GM21367 (cell line): ENCODE results near the gene RAB5B.
"Not testable (repeated sequence)": the region's sequence is repeated elsewhere in the genome, so short reads cannot be mapped to it uniquely, and the experiment has no call there.

Experiments used
- ATAC-seq: cut with Tn5 transposase; IDR thresholded peaks from one replicate; pipeline ENCODE4 v1.9.1; 2021; ENCODE audit not compliant: unreplicated experiment

The RAB5B gene

DNA sequence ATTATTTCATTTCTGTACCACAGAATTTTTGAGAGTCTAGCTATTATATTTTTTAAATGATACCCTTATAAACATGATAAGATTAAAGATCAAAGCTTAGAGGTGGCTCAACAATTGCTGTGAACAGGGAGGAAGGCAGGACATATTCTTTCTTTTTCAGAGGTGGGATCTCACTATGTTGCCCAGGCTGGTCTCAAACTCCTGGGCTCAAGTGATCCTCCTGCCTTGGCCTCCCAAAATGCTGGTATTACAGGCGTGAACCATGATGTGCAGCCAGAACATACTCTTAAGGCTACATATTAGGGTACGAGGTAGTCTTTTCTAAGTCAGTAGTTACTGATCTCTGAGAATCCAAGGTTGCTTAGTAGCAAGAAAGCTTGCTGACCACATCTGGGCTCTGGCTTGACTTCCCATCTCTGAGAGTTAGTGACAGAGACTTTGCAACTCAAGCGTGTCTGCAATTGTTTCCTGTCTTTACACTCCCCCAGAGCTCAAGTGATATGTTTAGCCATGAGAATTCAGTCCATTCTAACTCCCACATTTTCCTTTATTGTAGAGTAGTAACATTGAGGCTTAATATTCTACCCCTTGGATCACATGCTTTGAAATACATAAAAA is 8.6 kb downstream of the RAB5B start:
- peak; percentile 84 for ATAC-seq

DNA sequence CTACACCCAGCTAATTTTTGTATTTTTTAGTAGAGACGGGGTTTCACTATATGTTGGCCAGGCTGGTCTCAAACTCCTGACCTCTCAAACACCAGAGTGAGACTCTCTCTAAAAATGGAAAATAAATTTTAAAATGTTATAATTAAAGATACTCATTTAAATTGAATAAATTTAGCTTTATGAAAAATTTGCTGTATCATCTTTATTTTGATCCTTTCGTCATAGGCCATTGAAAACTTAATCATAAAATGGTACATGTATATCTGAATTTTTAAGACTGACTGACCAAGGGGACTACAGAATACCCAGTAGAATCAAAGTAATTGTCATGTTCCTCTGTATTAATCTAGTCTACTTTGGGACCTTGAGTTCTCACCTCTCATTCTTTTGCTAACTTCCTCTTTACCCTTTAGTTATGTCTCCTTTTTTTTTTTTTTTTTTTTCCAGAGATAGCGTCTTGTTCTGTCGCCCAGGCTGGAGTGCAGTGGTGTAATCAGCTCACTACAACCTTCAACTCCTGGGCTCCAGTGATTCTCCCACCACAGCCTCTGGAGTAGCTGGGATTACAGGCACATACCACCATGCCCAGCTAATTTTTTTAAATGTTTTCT is 9.5 kb downstream of the RAB5B start:
- ATAC-seq = no peak

DNA sequence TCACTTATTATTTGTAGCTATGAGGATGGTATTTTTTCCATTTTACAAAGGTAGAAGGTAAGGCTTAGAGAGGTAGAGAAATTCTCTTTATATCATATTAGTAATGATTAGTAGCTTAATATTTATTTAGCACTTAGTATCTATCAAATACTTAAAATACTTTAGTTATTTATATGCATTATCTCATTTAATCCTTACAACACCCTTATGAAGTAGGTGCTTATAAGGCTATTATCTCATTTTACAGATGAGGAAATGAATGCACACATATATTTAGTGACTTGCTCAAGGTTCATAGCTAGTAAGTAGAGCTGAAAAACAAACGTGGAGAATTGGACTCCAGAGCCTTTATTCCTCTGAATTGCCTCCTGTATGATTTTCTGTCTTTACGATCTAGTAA is 11.0 kb downstream of the RAB5B start:
- ATAC-seq = no peak

DNA sequence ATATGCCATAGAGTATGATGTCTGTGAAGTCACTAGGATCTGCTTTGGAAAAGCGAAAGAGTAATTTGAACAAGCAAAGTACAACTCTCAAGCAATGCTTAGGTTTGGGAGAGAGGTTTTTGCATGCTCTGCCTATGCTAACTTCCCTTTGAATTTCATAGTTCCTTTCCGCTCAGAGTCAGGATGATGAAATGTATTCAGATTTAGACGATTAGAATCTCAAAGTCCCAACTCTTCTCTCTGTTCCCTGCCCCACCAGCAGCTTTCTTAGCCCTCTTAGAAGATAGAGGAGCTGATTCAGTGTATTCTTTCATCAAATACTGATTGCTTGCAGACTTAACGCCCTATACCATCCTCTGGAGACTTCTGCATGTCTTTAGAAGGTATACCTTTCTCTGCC is 11.5 kb downstream of the RAB5B start:
- ATAC-seq = no peak

DNA sequence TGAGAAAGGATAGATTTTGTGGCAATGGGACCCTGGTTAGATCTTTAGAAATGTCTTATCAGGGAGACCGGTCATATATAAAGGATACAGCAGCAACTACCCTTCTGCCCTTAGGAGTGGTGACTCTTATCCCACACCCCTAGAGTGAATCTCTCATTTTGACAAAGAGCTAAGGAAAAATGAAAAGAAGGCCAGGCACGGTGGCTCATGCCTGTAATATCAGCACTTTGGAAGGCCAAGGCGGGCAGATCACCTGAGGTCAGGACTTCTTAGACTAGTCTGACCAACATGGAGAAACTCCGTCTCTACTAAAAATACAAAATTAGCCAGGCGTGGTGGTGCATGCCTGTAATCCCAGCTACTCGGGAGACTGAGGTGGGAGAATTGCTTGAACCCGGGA is 12.1 kb downstream of the RAB5B start:
- not testable (repeated sequence) for ATAC-seq

DNA sequence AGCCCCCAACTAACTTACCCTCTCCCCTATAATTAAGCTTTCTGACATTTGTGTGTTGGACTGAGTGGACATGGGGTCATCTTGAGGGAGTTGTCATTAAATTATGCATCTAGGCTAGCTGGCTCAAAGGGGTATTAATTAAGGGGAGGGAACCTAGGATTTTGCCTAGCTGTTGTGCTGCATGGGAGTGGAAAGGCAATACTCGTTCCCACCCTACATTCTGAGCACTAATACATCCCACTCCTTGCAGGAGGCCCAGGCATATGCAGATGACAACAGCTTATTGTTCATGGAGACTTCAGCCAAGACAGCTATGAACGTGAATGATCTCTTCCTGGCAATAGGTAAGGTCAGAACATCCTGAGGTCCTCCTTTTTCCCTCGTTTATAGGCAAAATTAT is 17.2 kb downstream of the RAB5B start:
- ATAC-seq = no peak

DNA sequence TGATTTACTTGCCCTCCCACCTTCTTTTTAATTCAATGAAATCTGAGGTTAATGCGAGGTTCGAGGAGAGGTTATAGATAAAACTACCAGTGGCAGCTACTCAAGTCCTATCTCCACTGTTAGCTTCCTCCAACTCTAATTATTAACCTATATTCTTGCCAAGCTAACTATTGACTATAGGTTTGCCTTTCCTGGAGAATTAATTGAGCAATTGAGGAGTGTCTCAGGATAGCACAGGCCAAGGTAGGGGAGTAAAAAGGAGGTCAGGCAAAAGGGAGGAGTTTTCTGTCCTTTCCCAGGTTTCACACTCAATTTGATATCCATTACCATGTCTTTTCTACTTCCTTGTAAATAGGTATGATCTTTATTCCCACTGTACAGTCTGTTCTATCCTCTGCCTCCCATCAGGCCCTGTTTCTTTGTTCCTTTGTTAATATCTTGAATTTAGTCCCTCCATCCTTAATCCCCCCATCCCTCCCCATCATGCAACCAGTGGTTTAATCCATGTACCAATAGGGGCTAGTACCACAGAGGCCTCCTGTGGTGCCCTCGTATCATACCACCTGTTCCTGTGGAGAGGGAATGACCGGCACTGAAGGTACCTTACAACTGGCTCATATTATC is 19.5 kb downstream of the RAB5B start:
- no peak for ATAC-seq

DNA sequence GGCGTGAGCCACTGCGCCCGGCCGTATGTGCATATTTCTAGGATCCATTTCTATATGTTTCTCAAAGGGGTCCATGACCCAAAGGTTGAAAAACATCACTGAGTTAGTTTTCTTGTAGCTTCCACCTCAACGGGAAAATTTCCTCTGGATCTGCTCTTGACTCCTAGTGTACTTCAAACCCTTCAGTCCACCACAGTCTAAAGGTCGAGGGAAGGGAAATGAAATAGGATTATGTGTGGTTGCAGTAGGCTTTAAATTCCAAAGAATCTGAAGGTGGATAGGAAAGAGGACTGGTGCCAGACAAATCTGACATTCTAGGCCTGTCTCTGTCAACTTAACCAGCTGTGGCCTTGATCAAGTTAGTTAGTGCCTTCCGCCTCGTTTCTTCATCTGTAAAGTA is 21.5 kb downstream of the RAB5B start:
- no peak for ATAC-seq

DNA sequence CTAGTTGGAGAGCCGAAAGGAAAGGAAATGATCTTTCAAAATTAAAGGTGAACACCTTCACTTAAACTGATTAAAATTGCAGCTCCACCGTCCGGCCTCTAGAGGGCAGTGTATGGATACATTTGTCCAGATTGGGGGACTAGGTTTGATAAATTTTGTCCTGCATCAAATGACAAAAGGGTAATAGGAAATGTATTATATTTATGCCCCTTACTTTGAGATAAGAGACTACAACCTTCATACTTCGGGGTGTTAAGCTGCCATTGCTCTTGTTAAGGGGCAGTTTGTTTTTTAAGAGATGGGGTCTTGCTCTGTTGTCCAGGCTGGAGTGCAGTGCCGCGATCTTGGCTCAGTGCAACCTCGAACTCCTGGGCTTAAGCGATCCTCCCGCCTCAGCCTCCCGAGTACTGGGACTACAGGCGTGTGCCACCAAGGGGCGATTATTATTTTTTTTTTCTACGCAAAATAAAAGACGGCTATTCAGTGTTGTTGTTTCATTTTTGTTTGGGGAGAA is 22.4 kb downstream of the RAB5B start:
- no peak for ATAC-seq

DNA sequence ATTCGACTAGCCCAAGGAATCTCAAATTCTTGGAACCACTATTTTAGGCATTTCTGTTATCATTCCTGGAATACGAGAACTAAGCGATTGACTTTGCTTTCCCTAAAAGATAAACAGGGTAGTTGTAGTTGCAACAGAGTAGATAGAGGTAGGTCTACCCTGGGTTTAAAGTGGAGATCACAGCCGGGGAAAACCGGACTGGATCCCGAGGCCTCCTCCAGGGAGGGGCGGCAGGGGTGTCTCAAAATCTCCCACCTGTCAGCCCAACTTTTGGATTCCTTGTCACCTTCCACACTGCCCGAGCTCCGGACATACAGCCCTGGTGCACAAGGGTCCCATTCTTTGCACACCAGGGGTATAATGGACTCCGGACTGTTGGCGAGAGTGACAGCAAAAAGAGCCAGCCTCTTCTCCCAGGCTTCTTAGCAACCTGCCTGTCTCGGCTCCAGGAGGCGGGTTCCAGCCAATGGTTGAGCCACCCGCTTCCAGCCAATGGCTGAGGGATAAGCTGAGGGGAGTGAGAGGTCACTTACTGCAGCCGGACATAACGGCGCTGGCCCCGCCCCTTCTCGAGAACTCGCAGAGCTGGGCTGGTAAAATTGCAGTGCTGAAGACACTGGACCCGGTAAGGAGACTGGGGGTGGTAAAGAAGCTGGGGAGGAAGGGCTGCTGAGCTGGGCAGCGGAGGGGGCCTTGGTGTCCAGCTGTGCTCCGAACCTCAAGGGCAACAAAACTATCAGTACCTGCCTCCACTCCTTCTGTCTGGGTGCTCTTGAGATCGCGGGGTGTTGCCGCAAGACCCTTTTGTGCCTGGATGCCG is 23.0 kb downstream of the RAB5B start, which contains the start of gene SUOX:
SUOX (plus strand) TSS at position 562 of the 820 bp plus-strand sequence. CDS start 4,946 bp downstream, outside the sequence.
- peak; percentile 95 for ATAC-seq

DNA sequence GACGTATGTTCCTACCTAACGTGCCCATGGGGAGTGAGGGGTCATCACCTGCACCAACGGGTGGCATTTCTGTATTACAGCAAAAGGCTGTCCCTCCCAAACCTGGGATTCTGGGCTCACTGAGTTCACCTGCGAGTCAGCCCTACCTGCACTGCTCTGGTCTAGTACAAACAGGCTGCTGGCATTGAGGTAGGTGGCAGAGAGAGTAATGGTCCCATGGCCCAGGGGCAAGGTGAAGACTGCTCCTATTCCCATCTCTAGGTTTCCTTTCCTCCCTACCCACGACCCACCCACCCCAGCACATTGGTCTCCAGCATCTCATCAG is 23.6 kb downstream of the RAB5B start:
- ATAC-seq = no peak

DNA sequence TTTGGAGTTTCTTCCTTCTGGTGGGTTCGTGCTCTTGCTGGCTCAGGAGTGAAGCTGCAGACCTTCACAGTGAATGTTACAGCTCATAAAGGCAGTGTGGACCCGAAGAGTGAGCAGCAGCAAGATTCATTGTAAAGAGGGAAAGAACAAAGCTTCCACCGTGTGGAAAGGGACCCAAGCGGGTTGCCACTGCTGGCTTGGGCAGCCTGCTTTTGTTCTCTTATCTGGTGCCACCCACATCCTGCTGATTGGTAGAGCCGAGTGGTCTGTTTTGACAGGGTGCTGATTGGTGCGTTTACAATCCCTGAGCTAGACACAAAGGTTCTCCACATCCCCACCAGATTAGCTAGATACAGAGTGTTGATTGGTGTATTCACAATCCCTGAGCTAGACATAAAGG is 25.6 kb downstream of the RAB5B start:
- not testable (repeated sequence) for ATAC-seq

DNA sequence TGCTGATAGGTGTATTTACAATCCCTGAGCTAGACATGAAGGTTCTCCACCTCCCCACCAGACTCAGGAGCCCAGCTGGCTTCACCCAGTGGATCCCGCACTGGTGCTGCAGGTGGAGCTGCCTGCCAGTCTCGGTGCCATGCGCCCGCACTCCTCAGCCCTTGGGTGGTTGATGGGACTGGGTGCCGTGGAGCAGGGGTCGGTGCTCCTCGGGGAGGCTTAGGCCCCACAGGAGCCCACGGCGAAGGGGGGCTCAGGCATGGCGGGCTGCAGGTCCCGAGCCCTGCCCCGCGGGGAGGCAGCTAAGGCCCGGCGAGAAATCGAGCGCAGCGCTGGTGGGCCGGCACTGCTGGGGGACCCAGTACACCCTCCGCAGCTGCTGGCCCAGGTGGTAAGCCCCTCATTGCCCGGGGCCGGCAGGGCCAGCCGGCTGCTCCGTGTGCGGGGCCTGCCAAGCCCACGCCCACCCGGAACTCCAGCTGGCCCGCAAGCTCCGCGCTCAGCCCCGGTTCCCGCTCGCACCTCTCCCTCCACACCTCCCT is 26.2 kb downstream of the RAB5B start:
- not testable (repeated sequence) for ATAC-seq

DNA sequence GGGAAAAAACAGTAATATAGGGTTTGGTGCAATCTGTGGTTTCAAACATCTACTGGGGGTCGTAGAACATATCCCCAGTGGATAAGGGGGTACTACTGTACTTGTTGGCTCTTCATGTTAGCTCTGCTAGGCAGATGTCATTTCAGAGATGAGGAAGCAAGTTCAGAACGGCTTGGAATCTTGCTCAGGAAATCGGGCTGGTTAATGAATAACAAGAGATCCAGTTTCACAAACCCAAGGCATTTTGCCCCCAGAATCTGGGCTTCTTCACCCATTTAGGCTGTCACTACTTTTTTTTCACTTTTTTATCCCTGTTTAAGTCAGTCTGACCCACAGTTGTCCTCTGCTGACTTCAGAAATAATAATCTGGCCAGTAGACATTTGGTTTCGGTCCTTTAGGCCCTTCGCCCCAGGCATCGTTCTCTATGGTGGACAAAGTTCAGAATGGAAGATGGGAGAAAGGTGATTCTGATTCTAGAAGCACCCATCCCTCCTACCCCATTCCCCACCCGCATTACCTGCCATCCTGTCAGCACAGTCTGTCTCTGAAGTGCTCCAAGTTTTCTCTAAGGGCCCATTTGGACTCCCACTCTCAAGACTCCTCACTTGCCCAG is 27.7 kb downstream of the RAB5B start:
- ATAC-seq = no peak

DNA sequence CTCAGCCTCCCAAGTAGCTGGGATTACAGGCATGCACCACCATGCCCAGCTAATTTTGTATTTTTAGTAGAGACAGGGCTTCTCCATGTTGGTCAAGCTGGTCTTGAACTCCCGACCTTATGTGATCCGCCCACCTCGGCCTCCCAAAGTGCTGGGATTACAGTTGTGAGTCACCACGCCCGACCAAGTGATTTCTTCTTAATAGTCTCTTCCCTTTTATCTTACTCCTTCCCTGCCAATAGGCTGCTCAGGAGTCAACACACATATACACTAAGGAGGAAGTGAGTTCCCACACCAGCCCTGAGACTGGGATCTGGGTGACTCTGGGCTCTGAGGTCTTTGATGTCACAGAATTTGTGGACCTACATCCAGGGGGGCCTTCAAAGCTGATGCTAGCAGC is 29.5 kb downstream of the RAB5B start:
- ATAC-seq = not testable (repeated sequence)

DNA sequence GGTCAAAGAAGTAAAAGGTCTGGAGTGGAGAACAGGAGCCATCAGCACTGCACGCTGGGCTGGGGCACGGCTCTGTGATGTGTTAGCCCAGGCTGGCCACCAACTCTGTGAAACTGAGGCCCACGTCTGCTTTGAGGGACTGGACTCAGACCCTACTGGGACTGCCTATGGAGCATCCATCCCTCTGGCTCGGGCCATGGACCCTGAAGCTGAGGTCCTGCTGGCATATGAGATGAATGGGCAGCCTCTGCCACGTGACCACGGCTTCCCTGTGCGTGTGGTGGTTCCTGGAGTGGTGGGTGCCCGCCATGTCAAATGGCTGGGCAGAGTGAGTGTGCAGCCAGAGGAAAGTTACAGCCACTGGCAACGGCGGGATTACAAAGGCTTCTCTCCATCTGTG is 30.3 kb downstream of the RAB5B start:
- no peak for ATAC-seq

DNA sequence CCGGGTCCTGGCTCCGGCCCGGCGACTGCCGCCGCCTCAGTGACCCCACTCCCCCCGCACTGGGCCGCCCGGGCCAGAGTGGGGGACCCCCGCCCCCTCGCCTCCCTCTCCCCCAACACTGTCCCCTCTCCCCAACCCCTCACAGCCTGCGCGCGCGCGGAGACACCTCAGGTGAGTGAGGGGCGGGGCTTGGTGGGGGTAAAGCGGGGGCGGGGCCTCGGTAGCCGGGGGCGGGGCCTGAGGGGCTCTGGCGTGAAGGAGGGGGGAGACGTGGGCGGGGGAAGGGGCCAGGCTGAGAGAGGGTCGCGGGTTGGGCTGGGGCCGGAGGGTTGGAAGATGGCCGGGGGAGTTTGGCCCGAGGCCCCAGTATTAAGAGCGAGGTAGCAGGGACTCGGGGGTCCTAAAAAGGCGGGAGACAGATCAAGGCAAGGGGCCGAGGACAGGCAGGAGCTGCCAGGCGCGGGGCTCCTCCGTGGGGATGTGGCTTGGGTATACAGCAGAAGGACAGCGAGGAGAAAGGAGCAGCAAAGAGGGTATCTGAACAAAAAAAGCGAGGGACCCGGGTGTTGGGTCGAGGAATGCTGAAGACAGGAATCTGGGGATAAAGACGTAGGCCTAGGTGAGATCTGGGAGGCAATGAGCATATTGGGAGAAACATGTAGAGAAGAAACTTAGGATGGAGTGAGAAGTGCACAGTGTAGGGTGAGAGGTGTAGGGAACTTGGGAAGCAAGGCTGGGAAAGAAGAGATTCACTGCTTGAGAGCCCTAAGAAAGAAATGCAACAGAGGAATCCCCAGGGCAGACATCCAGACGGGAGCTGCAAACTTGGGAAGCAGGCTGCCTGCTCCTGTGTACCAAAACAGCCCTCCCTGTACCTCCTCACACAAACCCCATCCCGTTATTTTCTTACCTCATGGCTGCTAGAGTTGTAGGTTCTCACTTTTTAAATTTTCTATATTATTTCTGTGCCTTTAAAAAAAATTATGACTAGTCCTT is 34.0 kb downstream of the RAB5B start:
- ATAC-seq = no peak

DNA sequence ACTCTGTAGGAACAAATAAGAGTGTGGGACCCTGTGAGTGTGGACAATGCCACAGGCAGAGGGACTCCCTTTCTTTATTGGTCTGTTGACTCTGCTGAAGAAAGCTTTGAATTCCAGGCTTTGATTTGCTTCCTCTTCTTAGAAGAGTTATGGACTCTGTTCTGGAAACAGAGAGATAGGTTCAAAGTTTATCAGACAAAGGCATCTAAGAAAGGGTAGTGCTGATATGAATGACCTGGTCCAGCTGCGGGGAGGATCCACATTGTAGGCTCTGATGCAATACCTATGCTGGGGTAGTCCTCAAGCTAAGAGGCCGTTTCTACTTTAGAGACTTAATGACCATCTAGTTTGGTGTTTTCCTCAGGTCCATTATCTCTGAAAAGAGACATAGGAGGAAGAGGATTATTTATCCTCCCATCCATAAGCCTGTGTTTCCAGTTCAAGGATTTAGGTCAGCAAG is 36.3 kb downstream of the RAB5B start:
- no peak for ATAC-seq

DNA sequence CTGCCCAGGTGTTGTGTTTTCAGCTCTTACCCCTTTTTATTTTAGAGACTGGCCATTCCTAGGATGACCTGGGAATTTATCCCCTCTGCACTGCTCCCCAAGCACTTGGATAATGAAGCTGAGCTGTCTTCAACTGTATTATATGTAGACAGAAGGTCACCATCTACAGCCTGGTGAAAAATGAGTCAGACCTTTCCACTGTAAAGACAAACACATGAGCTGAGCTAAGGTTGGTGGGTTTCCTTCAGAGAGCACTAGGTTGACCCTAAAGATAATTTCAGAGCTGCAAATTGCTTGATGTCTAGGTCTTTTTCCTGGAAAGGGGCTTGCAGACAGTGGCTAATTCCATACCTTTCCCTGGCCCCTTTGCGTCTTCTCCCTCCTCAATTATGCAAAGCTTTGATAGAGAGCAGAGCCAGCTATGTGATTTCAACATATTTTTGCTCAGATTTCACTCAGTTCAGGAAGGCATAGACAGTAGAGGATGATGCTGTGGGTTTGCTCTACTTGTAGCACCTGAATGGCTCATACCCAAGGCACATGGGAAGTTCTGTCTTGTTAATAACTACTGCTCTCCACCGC is 37.7 kb downstream of the RAB5B start:
- ATAC-seq = no peak
